ENCODE results near the gene NCK2.

- TF ChIP-seq CTCF (IDR thresholded peaks at IDR 0.05) = no peak
- no peak for TF ChIP-seq POLR2A (IDR thresholded peaks at IDR 0.05)
Measured at GRCh38 chr2:105780606-105781005, 35.9 kb downstream of the NCK2 start.

All from esophagus squamous epithelium (tissue), 4 donors.